ENCODE results near the gene GPR21.

The GPR21 gene

DNA sequence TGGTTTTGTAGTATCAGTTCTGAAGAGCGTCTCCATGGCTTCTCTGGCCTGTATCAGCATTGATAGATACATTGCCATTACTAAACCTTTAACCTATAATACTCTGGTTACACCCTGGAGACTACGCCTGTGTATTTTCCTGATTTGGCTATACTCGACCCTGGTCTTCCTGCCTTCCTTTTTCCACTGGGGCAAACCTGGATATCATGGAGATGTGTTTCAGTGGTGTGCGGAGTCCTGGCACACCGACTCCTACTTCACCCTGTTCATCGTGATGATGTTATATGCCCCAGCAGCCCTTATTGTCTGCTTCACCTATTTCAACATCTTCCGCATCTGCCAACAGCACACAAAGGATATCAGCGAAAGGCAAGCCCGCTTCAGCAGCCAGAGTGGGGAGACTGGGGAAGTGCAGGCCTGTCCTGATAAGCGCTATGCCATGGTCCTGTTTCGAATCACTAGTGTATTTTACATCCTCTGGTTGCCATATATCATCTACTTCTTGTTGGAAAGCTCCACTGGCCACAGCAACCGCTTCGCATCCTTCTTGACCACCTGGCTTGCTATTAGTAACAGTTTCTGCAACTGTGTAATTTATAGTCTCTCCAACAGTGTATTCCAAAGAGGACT lies 1.5 kb downstream of the GPR21 start:
- H3K27me3 ChIP-seq (ENCODE audit: control insufficient read depth, insufficient read depth, low read length): no peaks in the 10 kb centered on the region
- H3K4me1 ChIP-seq (ENCODE audit: control insufficient read depth, low read depth, low read length): no peaks in the 10 kb centered on the region
- H3K9ac ChIP-seq (ENCODE audit: low read length): no peak overlapping the region
- peaks cover 8% of the 10 kb centered on the region for H3K36me3 ChIP-seq (ENCODE audit: control insufficient read depth, low read depth, low read length)
- H3K27ac ChIP-seq (ENCODE audit: low read length): no peak overlapping the region
- no peaks in the 10 kb centered on the region for H3K9me3 ChIP-seq (ENCODE audit: control insufficient read depth, low read depth, low read length)
- H3K4me3 ChIP-seq (ENCODE audit: low read length): no peak overlapping the region

- no peaks in the 10 kb centered on the region for H3K4me1 ChIP-seq (ENCODE audit: control insufficient read depth, low read depth, low read length)
- no peaks in the 10 kb centered on the region for H3K9me3 ChIP-seq (ENCODE audit: control insufficient read depth, low read depth, low read length)
- no peak overlapping the region for H3K9ac ChIP-seq (ENCODE audit: low read length)
- no peak overlapping the region for H3K27ac ChIP-seq (ENCODE audit: low read length)
- peaks cover 8% of the 10 kb centered on the region for H3K36me3 ChIP-seq (ENCODE audit: control insufficient read depth, low read depth, low read length)
- no peak overlapping the region for H3K4me3 ChIP-seq (ENCODE audit: low read length)
- no peaks in the 10 kb centered on the region for H3K27me3 ChIP-seq (ENCODE audit: control insufficient read depth, insufficient read depth, low read length)
Observed at GRCh38 chr9:123035791-123036190, 2.3 kb downstream of the GPR21 start.

DNA sequence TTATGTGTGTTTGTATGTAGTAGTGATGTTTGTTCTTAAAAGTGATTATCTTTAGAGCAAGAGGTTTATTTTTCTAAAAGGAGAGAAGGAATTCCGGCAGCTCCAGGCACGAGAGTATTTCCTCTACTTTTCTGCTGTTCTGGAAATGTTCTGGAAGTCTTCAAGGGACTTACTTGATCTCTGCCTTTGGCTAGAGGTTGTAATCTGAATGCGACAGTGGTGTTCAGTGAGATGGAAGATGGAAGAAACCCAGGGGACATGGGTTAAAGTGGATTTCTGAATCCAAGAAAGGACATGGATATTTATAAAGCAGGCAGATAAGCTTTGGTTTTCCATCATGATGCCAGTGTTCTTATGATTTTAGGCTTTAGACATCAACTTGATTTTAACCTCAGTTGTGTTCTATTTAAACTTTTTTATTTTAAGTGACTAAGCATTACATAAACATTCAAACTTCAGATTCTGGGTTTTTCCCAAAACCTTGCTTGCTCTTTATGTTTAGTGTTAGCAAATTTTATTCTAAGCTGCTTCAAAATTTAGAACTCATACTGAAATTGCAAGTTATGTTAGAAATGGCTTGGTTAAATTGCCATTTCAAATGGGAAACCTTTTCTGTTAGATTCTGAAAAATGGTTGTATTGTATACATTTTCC lies 3.6 kb downstream of the GPR21 start:
- no peaks in the 10 kb centered on the region for H3K4me1 ChIP-seq (ENCODE audit: control insufficient read depth, low read depth, low read length)
- no peaks in the 10 kb centered on the region for H3K27me3 ChIP-seq (ENCODE audit: control insufficient read depth, insufficient read depth, low read length)
- no peak overlapping the region for H3K27ac ChIP-seq (ENCODE audit: low read length)
- peaks cover 8% of the 10 kb centered on the region for H3K36me3 ChIP-seq (ENCODE audit: control insufficient read depth, low read depth, low read length)
- H3K9ac ChIP-seq (ENCODE audit: low read length): no peak overlapping the region
- H3K9me3 ChIP-seq (ENCODE audit: control insufficient read depth, low read depth, low read length): no peaks in the 10 kb centered on the region
- no peak overlapping the region for H3K4me3 ChIP-seq (ENCODE audit: low read length)

- no peak overlapping the region for H3K27ac ChIP-seq (ENCODE audit: low read length)
- H3K4me1 ChIP-seq (ENCODE audit: control insufficient read depth, low read depth, low read length): no peaks in the 10 kb centered on the region
- H3K36me3 ChIP-seq (ENCODE audit: control insufficient read depth, low read depth, low read length): peaks cover 6% of the 10 kb centered on the region
- H3K4me3 ChIP-seq (ENCODE audit: low read length): no peak overlapping the region
- no peaks in the 10 kb centered on the region for H3K27me3 ChIP-seq (ENCODE audit: control insufficient read depth, insufficient read depth, low read length)
- H3K9me3 ChIP-seq (ENCODE audit: control insufficient read depth, low read depth, low read length): no peaks in the 10 kb centered on the region
- H3K9ac ChIP-seq (ENCODE audit: low read length): no peak overlapping the region
Observed at GRCh38 chr9:123039617-123040219, 6.3 kb downstream of the GPR21 start.

GRCh38 chr9:123040801-123041200 lies 7.3 kb downstream of the GPR21 start:
- Histone ChIP-seq H3K9ac (ENCODE audit: low read length) (no peak overlapping the region), H3K27me3 (ENCODE audit: control insufficient read depth, insufficient read depth, low read length) (no peaks in the 10 kb centered on the region), H3K4me1 (ENCODE audit: control insufficient read depth, low read depth, low read length) (no peaks in the 10 kb centered on the region), H3K4me3 (ENCODE audit: low read length) (no peak overlapping the region), H3K9me3 (ENCODE audit: control insufficient read depth, low read depth, low read length) (no peaks in the 10 kb centered on the region), H3K27ac (ENCODE audit: low read length) (no peak overlapping the region), H3K36me3 (ENCODE audit: control insufficient read depth, low read depth, low read length) (no peaks in the 10 kb centered on the region)

GRCh38 chr9:123041489-123041888 lies 8.0 kb downstream of the GPR21 start:
- Histone ChIP-seq H3K4me1 (ENCODE audit: control insufficient read depth, low read depth, low read length) (no peaks in the 10 kb centered on the region), H3K27ac (ENCODE audit: low read length) (no peak overlapping the region), H3K36me3 (ENCODE audit: control insufficient read depth, low read depth, low read length) (no peaks in the 10 kb centered on the region), H3K4me3 (ENCODE audit: low read length) (no peak overlapping the region), H3K9ac (ENCODE audit: low read length) (no peak overlapping the region), H3K9me3 (ENCODE audit: control insufficient read depth, low read depth, low read length) (no peaks in the 10 kb centered on the region), H3K27me3 (ENCODE audit: control insufficient read depth, insufficient read depth, low read length) (no peaks in the 10 kb centered on the region)

GRCh38 chr9:123043081-123043939 lies 9.8 kb downstream of the GPR21 start:
- Histone ChIP-seq H3K4me1 (ENCODE audit: control insufficient read depth, low read depth, low read length) (no peaks in the 10 kb centered on the region), H3K9me3 (ENCODE audit: control insufficient read depth, low read depth, low read length) (no peaks in the 10 kb centered on the region), H3K27me3 (ENCODE audit: control insufficient read depth, insufficient read depth, low read length) (no peaks in the 10 kb centered on the region), H3K9ac (ENCODE audit: low read length) (no peak overlapping the region), H3K27ac (ENCODE audit: low read length) (no peak overlapping the region), H3K36me3 (ENCODE audit: control insufficient read depth, low read depth, low read length) (no peaks in the 10 kb centered on the region), H3K4me3 (ENCODE audit: low read length) (no peak overlapping the region)

- no peaks in the 10 kb centered on the region for H3K4me1 ChIP-seq (ENCODE audit: control insufficient read depth, low read depth, low read length)
- no peaks in the 10 kb centered on the region for H3K27me3 ChIP-seq (ENCODE audit: control insufficient read depth, insufficient read depth, low read length)
- peaks cover 11% of the 10 kb centered on the region for H3K36me3 ChIP-seq (ENCODE audit: control insufficient read depth, low read depth, low read length)
- no peak overlapping the region for H3K4me3 ChIP-seq (ENCODE audit: low read length)
- H3K27ac ChIP-seq (ENCODE audit: low read length): no peak overlapping the region
- no peak overlapping the region for H3K9ac ChIP-seq (ENCODE audit: low read length)
- no peaks in the 10 kb centered on the region for H3K9me3 ChIP-seq (ENCODE audit: control insufficient read depth, low read depth, low read length)
Observed at GRCh38 chr9:123044586-123044985, 11.1 kb downstream of the GPR21 start.

GRCh38 chr9:123046406-123047195 lies 13.1 kb downstream of the GPR21 start:
- no peak overlapping the region for H3K27ac ChIP-seq (ENCODE audit: low read length)
- H3K4me3 ChIP-seq (ENCODE audit: low read length): no peak overlapping the region
- no peaks in the 10 kb centered on the region for H3K4me1 ChIP-seq (ENCODE audit: control insufficient read depth, low read depth, low read length)
- H3K9me3 ChIP-seq (ENCODE audit: control insufficient read depth, low read depth, low read length): no peaks in the 10 kb centered on the region
- no peak overlapping the region for H3K9ac ChIP-seq (ENCODE audit: low read length)
- H3K36me3 ChIP-seq (ENCODE audit: control insufficient read depth, low read depth, low read length): peaks cover 11% of the 10 kb centered on the region
- no peaks in the 10 kb centered on the region for H3K27me3 ChIP-seq (ENCODE audit: control insufficient read depth, insufficient read depth, low read length)

DNA sequence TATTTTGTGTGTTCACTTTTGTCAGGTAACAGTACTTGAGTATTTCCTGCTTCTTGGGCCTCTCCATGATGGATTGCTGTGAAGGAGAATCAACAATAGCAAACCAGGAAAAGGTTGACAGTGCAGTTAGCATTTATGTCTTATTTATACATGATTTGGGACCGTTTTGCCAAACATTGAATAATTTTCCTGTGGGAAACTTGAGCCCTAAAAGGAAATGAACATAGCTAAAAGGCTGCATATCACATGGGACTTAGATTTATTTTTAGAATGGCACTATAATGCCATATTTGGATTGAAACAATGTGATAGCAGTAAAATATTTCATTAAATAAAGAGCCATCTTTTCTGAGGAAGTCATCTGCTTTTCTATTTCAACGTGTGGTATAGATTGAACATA lies 15.3 kb downstream of the GPR21 start:
- Histone ChIP-seq H3K9ac (ENCODE audit: low read length) (no peak overlapping the region), H3K27ac (ENCODE audit: low read length) (no peak overlapping the region), H3K4me3 (ENCODE audit: low read length) (no peak overlapping the region), H3K36me3 (ENCODE audit: control insufficient read depth, low read depth, low read length) (peaks cover 12% of the 10 kb centered on the region), H3K9me3 (ENCODE audit: control insufficient read depth, low read depth, low read length) (no peaks in the 10 kb centered on the region), H3K27me3 (ENCODE audit: control insufficient read depth, insufficient read depth, low read length) (no peaks in the 10 kb centered on the region), H3K4me1 (ENCODE audit: control insufficient read depth, low read depth, low read length) (no peaks in the 10 kb centered on the region)
